ENCODE data around the gene RASEF. TPM values are rescaled to one million over a fixed set of nuclear protein-coding genes. Genes with fewer than 3 reads are reported as not detected.

The RASEF gene
- total RNA-seq, 1 experiment from 2014 or later = 0.09 TPM

- Histone ChIP-seq H3K27ac (ENCODE audit: low read depth, low read length, poor library complexity, severe bottlenecking) (no peak overlapping the region), H3K4me3 (ENCODE audit: low read depth, low read length, poor library complexity, severe bottlenecking) (no peak overlapping the region), H3K36me3 (ENCODE audit: insufficient read depth, low read length, poor library complexity, severe bottlenecking) (no peaks in the 10 kb centered on the region), H3K4me1 (ENCODE audit: insufficient read depth, low read length, poor library complexity, severe bottlenecking) (no peaks in the 10 kb centered on the region), H3K9me3 (ENCODE audit: low read depth, low read length, poor library complexity, severe bottlenecking) (no peaks in the 10 kb centered on the region), H3K27me3 (replicated peaks; ENCODE audit: insufficient read depth, low read depth, low read length, poor library complexity) (no peaks in the 10 kb centered on the region)
- no TSS peak for BruUV-seq (replicated peaks)
- TF ChIP-seq, protein P1, sequence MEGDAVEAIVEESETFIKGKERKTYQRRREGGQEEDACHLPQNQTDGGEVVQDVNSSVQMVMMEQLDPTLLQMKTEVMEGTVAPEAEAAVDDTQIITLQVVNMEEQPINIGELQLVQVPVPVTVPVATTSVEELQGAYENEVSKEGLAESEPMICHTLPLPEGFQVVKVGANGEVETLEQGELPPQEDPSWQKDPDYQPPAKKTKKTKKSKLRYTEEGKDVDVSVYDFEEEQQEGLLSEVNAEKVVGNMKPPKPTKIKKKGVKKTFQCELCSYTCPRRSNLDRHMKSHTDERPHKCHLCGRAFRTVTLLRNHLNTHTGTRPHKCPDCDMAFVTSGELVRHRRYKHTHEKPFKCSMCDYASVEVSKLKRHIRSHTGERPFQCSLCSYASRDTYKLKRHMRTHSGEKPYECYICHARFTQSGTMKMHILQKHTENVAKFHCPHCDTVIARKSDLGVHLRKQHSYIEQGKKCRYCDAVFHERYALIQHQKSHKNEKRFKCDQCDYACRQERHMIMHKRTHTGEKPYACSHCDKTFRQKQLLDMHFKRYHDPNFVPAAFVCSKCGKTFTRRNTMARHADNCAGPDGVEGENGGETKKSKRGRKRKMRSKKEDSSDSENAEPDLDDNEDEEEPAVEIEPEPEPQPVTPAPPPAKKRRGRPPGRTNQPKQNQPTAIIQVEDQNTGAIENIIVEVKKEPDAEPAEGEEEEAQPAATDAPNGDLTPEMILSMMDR (conservative IDR thresholded peaks at IDR 0.05; ENCODE audit: low read depth, low read length) = no peak
- no peak for TF ChIP-seq EZH2 (IDR thresholded peaks at IDR 0.05; ENCODE audit: borderline replicate concordance, low read depth, low read length, poor library complexity, severe bottlenecking)
- POLR2A ChIA-PET (ENCODE audit: low non-redundant PET) = no interaction called here
- no peak for DNase-seq (ENCODE audit: low spot score)
- CTCF ChIA-PET = no interaction called here
- intact Hi-C loops (cut with micrococcal nuclease; ENCODE audit: unreplicated experiment) = no loop called here
Measured at GRCh38 chr9:83006378-83006777, 56.6 kb downstream of the RASEF start.

DNA sequence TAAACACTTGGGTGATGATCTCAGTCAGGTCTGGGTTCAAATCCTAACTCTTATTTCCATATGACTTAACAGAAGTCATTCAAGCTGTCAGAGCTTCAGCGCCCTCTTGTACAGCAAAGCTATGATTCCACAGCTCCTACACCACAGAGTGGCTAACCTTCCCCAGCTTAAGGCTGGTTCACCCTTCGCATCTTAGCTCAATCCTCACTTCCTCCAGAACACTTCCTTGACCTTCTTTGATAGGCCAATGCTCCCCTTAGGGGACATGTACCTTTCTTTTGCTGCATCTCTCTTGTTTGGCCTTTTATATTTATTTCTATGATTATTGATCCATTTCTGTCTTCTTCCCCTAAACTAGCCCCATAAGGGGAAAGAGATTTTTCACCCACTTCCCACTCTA lies 57.0 kb downstream of the RASEF start:
- Histone ChIP-seq H3K27me3 (replicated peaks; ENCODE audit: insufficient read depth, low read depth, low read length, poor library complexity) (no peaks in the 10 kb centered on the region), H3K4me1 (ENCODE audit: insufficient read depth, low read length, poor library complexity, severe bottlenecking) (no peaks in the 10 kb centered on the region)

GRCh38 chr9:83005361-83005760 lies 57.6 kb downstream of the RASEF start:
- DNase-seq (ENCODE audit: low spot score) = no peak
- CTCF ChIA-PET = no interaction called here
- POLR2A ChIA-PET (ENCODE audit: low non-redundant PET) = interaction anchor here (0.5 kb wide), 1 partner anchor 9 kb away, joined by 3 read pairs; no protein-coding TSS in a partner anchor
- intact Hi-C loops (cut with micrococcal nuclease; ENCODE audit: unreplicated experiment) = no loop called here
- no TSS peak for BruUV-seq (replicated peaks)
- Histone ChIP-seq H3K27me3 (replicated peaks; ENCODE audit: insufficient read depth, low read depth, low read length, poor library complexity) (no peaks in the 10 kb centered on the region), H3K36me3 (ENCODE audit: insufficient read depth, low read length, poor library complexity, severe bottlenecking) (no peaks in the 10 kb centered on the region), H3K9me3 (ENCODE audit: low read depth, low read length, poor library complexity, severe bottlenecking) (no peaks in the 10 kb centered on the region), H3K27ac (ENCODE audit: low read depth, low read length, poor library complexity, severe bottlenecking) (no peak overlapping the region), H3K4me1 (ENCODE audit: insufficient read depth, low read length, poor library complexity, severe bottlenecking) (no peaks in the 10 kb centered on the region), H3K4me3 (ENCODE audit: low read depth, low read length, poor library complexity, severe bottlenecking) (no peak overlapping the region)
- TF ChIP-seq, protein P1 (conservative IDR thresholded peaks at IDR 0.05; ENCODE audit: low read depth, low read length) = no peak
- TF ChIP-seq EZH2 (IDR thresholded peaks at IDR 0.05; ENCODE audit: borderline replicate concordance, low read depth, low read length, poor library complexity, severe bottlenecking) = no peak

More for the DNA sequence above, 57.0 kb downstream of the RASEF start:
- DNase-seq (ENCODE audit: low spot score) = no peak
- Histone ChIP-seq H3K27ac (ENCODE audit: low read depth, low read length, poor library complexity, severe bottlenecking) (no peak overlapping the region), H3K36me3 (ENCODE audit: insufficient read depth, low read length, poor library complexity, severe bottlenecking) (no peaks in the 10 kb centered on the region), H3K9me3 (ENCODE audit: low read depth, low read length, poor library complexity, severe bottlenecking) (no peaks in the 10 kb centered on the region), H3K4me3 (ENCODE audit: low read depth, low read length, poor library complexity, severe bottlenecking) (no peak overlapping the region)
- intact Hi-C loops (cut with micrococcal nuclease; ENCODE audit: unreplicated experiment) = no loop called here
- no peak for TF ChIP-seq EZH2 (IDR thresholded peaks at IDR 0.05; ENCODE audit: borderline replicate concordance, low read depth, low read length, poor library complexity, severe bottlenecking)
- TF ChIP-seq, protein P1 (conservative IDR thresholded peaks at IDR 0.05; ENCODE audit: low read depth, low read length) = no peak
- ChIA-PET POLR2A (ENCODE audit: low non-redundant PET) (interaction anchor here (0.5 kb wide), 1 partner anchor 8 kb away, joined by 3 read pairs; no protein-coding TSS in a partner anchor), CTCF (no interaction called here)
- no TSS peak for BruUV-seq (replicated peaks)

Measured in A673 (cell line).